ENCODE results near the gene PRSS38.

The PRSS38 gene

DNA sequence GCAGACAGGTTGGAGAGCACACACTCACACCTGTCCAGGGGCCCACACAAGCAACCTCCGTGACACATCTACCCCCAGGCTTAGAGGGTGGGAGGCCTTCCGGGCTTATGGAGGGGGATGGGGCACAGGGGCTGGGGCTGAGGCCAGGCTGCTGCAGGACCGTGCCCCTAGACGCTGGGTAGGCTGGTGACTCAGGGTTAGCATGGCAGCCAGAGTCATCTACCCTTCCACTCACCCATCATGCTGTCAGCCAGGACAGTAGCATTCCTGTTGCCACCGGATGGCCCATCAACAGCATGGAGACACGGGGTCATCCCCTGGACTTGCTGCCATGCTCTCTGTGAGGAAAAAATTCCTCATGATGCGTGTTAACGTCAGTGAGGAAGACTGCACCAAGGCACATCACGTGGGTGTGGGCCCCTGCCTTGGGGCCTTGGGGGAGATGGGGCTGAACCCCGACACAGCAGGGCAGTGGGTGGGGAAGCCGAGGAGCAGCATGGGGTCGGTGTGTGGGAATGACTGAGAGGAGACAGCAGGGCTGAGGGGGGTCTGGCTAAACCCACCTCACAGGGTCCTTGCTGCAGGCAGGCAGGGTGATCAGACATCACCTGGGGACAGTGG is 79.5 kb downstream of the PRSS38 start:
- no peak overlapping the region for H3K4me3 ChIP-seq (ENCODE audit: low read length)
- TF ChIP-seq, protein P1, sequence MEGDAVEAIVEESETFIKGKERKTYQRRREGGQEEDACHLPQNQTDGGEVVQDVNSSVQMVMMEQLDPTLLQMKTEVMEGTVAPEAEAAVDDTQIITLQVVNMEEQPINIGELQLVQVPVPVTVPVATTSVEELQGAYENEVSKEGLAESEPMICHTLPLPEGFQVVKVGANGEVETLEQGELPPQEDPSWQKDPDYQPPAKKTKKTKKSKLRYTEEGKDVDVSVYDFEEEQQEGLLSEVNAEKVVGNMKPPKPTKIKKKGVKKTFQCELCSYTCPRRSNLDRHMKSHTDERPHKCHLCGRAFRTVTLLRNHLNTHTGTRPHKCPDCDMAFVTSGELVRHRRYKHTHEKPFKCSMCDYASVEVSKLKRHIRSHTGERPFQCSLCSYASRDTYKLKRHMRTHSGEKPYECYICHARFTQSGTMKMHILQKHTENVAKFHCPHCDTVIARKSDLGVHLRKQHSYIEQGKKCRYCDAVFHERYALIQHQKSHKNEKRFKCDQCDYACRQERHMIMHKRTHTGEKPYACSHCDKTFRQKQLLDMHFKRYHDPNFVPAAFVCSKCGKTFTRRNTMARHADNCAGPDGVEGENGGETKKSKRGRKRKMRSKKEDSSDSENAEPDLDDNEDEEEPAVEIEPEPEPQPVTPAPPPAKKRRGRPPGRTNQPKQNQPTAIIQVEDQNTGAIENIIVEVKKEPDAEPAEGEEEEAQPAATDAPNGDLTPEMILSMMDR (conservative IDR thresholded peaks at IDR 0.05; ENCODE audit: low read depth, low read length): no peak
- no peak for DNase-seq (ENCODE audit: low read depth)
